Measurements from ENCODE around the gene SLC17A5. TPM values are rescaled to one million over a fixed set of nuclear protein-coding genes. Genes with fewer than 3 reads are reported as not detected.

The SLC17A5 gene
- total RNA-seq, 6 donors from 2014 or later: 13.0 to 32.5 (median 22.3) TPM

DNA sequence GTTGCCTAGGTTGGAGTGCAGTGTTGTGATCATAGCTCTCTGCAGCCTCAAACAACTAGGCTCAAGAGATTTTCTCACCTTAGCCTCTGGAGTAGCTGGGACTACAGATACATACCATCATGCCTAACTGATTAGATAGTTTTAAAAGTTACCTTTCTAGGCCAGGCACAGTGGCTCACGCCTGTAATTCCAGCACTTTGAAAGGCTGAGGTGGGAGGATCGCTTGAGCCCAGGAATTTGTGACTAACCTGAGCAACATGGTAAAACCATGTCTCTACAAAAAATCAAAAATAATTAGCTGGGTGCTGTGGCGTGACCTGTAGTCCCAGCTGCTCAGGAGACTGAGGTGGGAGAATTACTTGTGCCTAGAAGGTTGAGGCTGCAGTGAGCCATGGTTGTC is 41.2 kb downstream of the SLC17A5 start:
- no peak for TF ChIP-seq EP300 (IDR thresholded peaks at IDR 0.05)
- TF ChIP-seq, protein P1, sequence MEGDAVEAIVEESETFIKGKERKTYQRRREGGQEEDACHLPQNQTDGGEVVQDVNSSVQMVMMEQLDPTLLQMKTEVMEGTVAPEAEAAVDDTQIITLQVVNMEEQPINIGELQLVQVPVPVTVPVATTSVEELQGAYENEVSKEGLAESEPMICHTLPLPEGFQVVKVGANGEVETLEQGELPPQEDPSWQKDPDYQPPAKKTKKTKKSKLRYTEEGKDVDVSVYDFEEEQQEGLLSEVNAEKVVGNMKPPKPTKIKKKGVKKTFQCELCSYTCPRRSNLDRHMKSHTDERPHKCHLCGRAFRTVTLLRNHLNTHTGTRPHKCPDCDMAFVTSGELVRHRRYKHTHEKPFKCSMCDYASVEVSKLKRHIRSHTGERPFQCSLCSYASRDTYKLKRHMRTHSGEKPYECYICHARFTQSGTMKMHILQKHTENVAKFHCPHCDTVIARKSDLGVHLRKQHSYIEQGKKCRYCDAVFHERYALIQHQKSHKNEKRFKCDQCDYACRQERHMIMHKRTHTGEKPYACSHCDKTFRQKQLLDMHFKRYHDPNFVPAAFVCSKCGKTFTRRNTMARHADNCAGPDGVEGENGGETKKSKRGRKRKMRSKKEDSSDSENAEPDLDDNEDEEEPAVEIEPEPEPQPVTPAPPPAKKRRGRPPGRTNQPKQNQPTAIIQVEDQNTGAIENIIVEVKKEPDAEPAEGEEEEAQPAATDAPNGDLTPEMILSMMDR (IDR thresholded peaks at IDR 0.05): no peak
- no peak for TF ChIP-seq POLR2AphosphoS5 (IDR thresholded peaks at IDR 0.05)
- TF ChIP-seq POLR2A (IDR thresholded peaks at IDR 0.05): no peak
- no peaks in the 10 kb centered on the region for H3K27me3 ChIP-seq
- H3K4me1 ChIP-seq: peaks cover 0 to 5% (median 2%) of the 10 kb centered on the region in 4 donors
- H3K4me3 ChIP-seq: no peak overlapping the region
- no peaks in the 10 kb centered on the region for H3K9me3 ChIP-seq
- ATAC-seq (ENCODE audit: low FRiP score in 2 of 2) (no peak), DNase-seq (no peak)
- 80 to 94% methylated on average over 3 of the region's 3 CpGs for WGBS, 2 donors
- peaks cover 4 to 69% (median 35%) of the 10 kb centered on the region in 4 donors for H3K36me3 ChIP-seq
- no peak overlapping the region for H3K27ac ChIP-seq

GRCh38 chr6:73610444-73611275 is 43.1 kb downstream of the SLC17A5 start:
- DNase-seq (no peak), ATAC-seq (ENCODE audit: low FRiP score in 2 of 2) (peak in 1 of 2 donors; percentile 79)
- Histone ChIP-seq H3K4me3 (no peak overlapping the region), H3K9me3 (no peaks in the 10 kb centered on the region), H3K36me3 (peaks cover 4 to 75% (median 32%) of the 10 kb centered on the region in 4 donors), H3K27me3 (no peaks in the 10 kb centered on the region), H3K27ac (no peak overlapping the region), H3K4me1 (peaks cover 0 to 5% (median 2%) of the 10 kb centered on the region in 4 donors)
- 64% methylated on average over 6 of the region's 6 CpGs for WGBS, 2 donors
- TF ChIP-seq POLR2AphosphoS5 (IDR thresholded peaks at IDR 0.05): no peak
- TF ChIP-seq POLR2A (IDR thresholded peaks at IDR 0.05): no peak
- TF ChIP-seq EP300 (IDR thresholded peaks at IDR 0.05): no peak
- TF ChIP-seq, protein P1 (IDR thresholded peaks at IDR 0.05): peak in 5 of 6 experiments; percentile 48 to 66 (median 61)

GRCh38 chr6:73608761-73609160 is 45.0 kb downstream of the SLC17A5 start:
- Histone ChIP-seq H3K27me3 (no peaks in the 10 kb centered on the region), H3K27ac (no peak overlapping the region), H3K4me3 (no peak overlapping the region), H3K36me3 (peaks cover 11 to 71% (median 24%) of the 10 kb centered on the region in 4 donors), H3K4me1 (peaks cover 0 to 5% (median 2%) of the 10 kb centered on the region in 4 donors), H3K9me3 (no peaks in the 10 kb centered on the region)
- DNase-seq (no peak), ATAC-seq (ENCODE audit: low FRiP score in 2 of 2) (no peak)
- WGBS, 2 donors: 90 to 96% methylated on average over 4 of the region's 4 CpGs
- TF ChIP-seq EP300 (IDR thresholded peaks at IDR 0.05) (no peak), POLR2A (IDR thresholded peaks at IDR 0.05) (no peak), POLR2AphosphoS5 (IDR thresholded peaks at IDR 0.05) (no peak)
- TF ChIP-seq, protein P1 (IDR thresholded peaks at IDR 0.05): no peak

DNA sequence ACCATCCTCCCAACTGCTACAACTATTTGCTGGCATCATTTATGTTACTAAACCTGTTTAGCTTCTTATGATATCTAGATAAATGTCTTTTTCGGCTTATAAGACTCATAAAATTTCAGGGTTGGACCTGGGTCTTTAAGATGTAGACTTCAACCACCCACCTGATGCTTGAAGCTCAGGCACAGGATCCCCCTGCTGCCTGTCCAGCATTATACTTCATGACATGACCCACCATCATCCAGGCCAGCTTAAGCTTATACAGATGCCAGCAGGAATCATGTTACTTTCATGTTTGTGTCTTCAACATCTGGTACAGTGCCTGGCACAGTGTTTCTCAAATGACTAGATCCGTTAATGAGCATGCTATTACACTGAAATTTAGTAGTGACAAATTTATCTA is 47.4 kb downstream of the SLC17A5 start:
- Histone ChIP-seq H3K36me3 (peaks cover 11 to 61% (median 19%) of the 10 kb centered on the region in 4 donors), H3K27ac (no peak overlapping the region), H3K4me3 (no peak overlapping the region), H3K4me1 (peaks cover 0 to 5% (median 2%) of the 10 kb centered on the region in 4 donors), H3K27me3 (no peaks in the 10 kb centered on the region), H3K9me3 (no peaks in the 10 kb centered on the region)
- TF ChIP-seq, protein P1 (IDR thresholded peaks at IDR 0.05): no peak
- TF ChIP-seq POLR2A (IDR thresholded peaks at IDR 0.05): no peak
- TF ChIP-seq EP300 (IDR thresholded peaks at IDR 0.05): no peak
- no peak for TF ChIP-seq POLR2AphosphoS5 (IDR thresholded peaks at IDR 0.05)
- 85 to 88% methylated on average over 2 of the region's 2 CpGs for WGBS, 2 donors
- DNase-seq (no peak), ATAC-seq (ENCODE audit: low FRiP score in 2 of 2) (no peak)

All from upper lobe of left lung (tissue), 6 donors.